GM12892 (cell line): ENCODE results near the gene SLC8A1.

ENCODE experiments used
- POLR2A ChIP-seq: IDR thresholded peaks from 2 replicates; pipeline ENCODE4 v1.6.1; 2011; ENCODE audit warnings: low read depth, low read length, control low read depth
- POLR2AphosphoS5 ChIP-seq: IDR thresholded peaks from 2 replicates; pipeline ENCODE4 v1.6.1; 2011; ENCODE audit warnings: low read depth, low read length, control low read depth
- TAF1 ChIP-seq: IDR thresholded peaks from 2 replicates; pipeline ENCODE4 v1.6.1; 2011; ENCODE audit warnings: low read depth, mild to moderate bottlenecking, control low read depth, low read length, borderline replicate concordance

DNA sequence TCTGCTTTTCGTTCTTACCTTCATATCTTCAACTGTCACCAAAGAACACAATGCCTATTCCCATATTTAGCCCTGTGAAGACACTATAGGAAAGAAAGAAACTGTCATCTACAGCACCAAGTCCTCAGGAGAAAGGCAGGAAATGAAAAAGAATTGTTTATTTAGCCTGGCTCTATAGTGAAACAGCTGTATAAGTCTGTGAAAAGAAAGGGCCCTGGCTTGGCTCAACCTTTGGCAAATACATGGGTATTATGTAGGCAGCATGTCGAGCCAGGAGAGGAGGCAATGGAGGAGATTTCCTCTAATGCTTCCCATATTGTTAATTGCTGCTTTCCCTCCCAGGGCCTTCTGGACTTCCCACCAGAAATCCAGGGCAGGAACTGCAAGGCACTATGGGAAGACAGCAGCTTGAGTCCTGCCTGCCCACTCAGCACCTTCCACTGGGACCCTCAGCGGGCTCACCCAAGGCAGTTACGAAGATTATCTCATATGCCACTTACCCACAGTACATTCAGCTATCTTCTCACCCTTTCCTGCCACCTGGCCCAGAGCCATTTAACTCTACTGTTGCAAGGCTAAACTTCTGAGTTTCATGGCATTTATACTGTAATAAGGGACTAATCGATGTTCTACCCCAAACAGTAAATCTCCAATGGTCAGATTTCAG is 30.1 kb downstream of the SLC8A1 start:
- TF ChIP-seq POLR2A (no peak), TAF1 (no peak), POLR2AphosphoS5 (no peak)
